WI38 (cell line): ENCODE results near the gene CD160.
"Not testable (repeated sequence)": the region's sequence is repeated elsewhere in the genome, so short reads cannot be mapped to it uniquely, and the experiment has no call there.

Source experiments
- H3K4me3 ChIP-seq: 2 replicates; pipeline ENCODE4 v1.5.1; 2011; ENCODE audit warnings: low read depth, mild to moderate bottlenecking, control low read depth, low read length
- CTCF ChIP-seq: IDR thresholded peaks from 2 replicates; pipeline ENCODE4 v1.5.1; 2012; ENCODE audit warnings: low read depth, mild to moderate bottlenecking, control low read depth, low read length

CD160 gene

GRCh38 chr1:145757420-145757819 is 38.1 kb downstream of the CD160 start:
- no peak overlapping the region for H3K4me3 ChIP-seq
- no peak for TF ChIP-seq CTCF

GRCh38 chr1:145758116-145758515 is 38.8 kb downstream of the CD160 start:
- no peak overlapping the region for H3K4me3 ChIP-seq
- TF ChIP-seq CTCF = no peak

GRCh38 chr1:145758575-145758974 is 39.3 kb downstream of the CD160 start:
- no peak for TF ChIP-seq CTCF

GRCh38 chr1:145759721-145760120 is 40.4 kb downstream of the CD160 start:
- H3K4me3 ChIP-seq = no peak overlapping the region
- TF ChIP-seq CTCF = no peak

More at GRCh38 chr1:145758575-145758974, 39.3 kb downstream of the CD160 start:
- H3K4me3 ChIP-seq = no peak overlapping the region

GRCh38 chr1:145760395-145760949 is 41.2 kb downstream of the CD160 start:
- H3K4me3 ChIP-seq = not testable (repeated sequence)

- not testable (repeated sequence) for H3K4me3 ChIP-seq
Observed at GRCh38 chr1:145761498-145761897, 42.2 kb downstream of the CD160 start.

GRCh38 chr1:145762001-145762400 is 42.7 kb downstream of the CD160 start:
- H3K4me3 ChIP-seq = not testable (repeated sequence)

- not testable (repeated sequence) for H3K4me3 ChIP-seq
Observed at GRCh38 chr1:145764231-145764940, 45.1 kb downstream of the CD160 start.

- H3K4me3 ChIP-seq = not testable (repeated sequence)
Observed at GRCh38 chr1:145765127-145765526, 45.8 kb downstream of the CD160 start.

- not testable (repeated sequence) for H3K4me3 ChIP-seq
Observed at GRCh38 chr1:145765585-145766360, 46.5 kb downstream of the CD160 start.

- not testable (repeated sequence) for H3K4me3 ChIP-seq
Observed at GRCh38 chr1:145766926-145767325, 47.6 kb downstream of the CD160 start.

- H3K4me3 ChIP-seq = not testable (repeated sequence)
Observed at GRCh38 chr1:145768004-145768403, 48.7 kb downstream of the CD160 start.
